Measurements from ENCODE around the gene TBRG1.

Gene TBRG1

DNA sequence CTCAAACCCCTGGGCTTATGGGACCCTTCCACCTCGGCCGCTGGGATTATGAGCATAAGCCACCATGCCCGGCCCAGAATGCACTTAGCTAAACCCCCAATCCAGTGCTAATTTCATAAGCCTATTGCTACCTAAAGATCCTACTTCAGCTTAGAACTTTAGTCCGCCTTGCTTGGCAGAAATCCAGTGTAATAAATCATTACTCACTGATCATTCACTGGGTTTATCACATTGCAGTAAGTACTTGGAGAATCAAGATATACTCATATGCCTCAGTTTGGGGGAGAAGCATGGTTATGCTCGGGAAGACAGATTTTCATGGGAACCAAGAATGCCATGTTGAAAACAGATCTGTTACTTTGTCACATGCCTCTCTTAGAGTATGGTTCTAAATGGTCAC, 3.8 kb upstream of the TBRG1 start:
- no peak for DNase-seq (ENCODE audit: low spot score)

DNA sequence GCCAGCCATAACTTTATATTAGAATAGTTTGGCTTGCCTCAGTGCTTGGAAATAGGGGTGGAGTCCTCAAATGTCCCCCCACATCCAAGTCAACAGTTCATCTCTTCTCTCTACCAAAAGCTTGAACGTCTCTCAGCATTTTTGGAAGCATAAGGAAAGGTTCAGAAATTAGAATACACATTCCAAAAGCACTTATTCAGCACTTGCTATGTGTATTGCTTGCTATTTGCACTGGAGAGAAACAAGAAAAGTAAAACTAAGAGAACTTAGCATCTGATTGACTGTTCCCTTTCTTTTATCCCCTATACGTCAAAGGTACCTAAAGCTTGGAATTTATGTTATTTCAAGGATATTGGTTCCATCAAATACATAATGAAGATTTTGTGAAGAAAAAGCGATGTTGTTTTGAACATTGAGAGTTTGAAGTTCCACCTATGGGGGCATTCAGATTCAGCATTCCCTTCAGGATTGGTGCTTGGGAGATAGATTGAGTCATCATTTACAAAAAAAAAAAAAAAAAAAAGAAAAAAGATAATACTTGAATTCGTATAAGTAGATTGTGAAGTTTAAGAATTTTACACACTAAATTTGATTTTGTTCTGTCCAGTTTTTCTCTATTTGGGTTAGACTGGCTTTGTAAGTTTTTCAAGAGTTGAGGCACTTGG, 1.3 kb downstream of the TBRG1 start:
- no peak for DNase-seq (ENCODE audit: low spot score)

DNA sequence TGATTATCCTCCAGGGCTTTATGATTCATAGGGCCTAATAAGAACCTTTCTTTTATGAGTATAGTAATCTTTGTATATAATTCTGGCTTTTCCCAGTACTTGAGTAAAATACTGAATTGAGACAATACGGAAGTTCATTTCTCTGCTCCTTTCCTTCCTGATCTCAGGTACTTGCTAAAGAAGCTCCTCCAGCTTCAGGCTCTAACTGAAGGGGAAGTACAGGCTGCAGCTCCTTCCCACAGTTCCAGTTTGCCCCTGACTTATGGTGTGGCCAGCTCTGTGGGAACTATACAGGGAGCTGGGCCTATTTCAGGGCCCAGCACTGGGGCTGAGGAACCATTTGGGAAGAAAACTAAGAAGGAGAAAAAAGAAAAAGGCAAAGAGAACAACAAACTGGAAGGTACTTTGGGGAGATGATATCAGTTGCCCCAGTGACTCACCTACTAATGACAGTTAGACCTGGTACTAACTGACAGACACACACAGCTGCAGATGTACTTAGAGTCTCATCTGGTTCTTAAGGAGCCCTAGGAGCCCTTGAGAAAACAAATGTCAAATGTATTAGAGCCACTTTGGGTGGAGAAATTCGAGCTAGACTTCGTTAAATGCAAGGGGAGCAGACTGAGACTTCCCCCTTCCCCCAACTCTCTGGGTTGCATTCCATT, 3.0 kb downstream of the TBRG1 start:
- no peak for DNase-seq (ENCODE audit: low spot score)

DNA sequence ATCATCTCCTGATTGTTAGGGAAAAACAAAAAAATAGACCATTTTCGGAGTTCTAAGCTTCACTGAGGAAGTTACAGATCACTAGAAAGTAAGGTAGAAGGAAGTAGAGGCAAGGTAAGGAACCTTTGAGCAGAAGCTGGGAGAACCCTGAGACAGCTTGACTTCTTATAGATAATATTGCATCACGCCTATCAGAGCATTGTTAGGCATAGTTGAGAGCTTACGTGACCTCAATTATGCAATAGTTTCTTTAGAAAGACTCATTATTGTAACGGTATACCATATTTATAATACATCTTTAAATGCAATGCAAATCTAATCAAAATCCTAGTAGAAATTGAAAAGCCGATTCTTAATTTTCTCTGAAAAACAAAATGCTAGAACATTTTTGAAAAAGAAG, 4.9 kb downstream of the TBRG1 start:
- DNase-seq (ENCODE audit: low spot score) = no peak

DNA sequence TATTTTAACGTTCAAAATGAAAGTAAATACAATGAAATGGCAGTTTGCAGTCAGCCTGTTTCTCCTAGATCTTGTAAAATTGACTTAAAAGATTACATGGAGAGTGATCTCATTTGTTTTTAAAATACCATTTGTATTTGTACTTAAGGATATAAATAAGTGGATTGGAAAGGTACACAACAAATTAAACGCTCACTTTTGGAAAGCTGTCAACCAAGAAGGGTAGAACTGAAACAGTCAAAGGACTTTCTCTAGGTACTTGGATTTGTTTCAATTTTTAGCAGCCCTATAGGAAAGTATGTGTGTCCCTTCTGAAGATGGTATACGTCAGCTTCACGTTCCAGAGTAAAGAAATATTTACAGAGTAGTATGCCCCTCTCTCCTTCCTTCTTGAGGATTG, 7.3 kb downstream of the TBRG1 start:
- no peak for DNase-seq (ENCODE audit: low spot score)

DNA sequence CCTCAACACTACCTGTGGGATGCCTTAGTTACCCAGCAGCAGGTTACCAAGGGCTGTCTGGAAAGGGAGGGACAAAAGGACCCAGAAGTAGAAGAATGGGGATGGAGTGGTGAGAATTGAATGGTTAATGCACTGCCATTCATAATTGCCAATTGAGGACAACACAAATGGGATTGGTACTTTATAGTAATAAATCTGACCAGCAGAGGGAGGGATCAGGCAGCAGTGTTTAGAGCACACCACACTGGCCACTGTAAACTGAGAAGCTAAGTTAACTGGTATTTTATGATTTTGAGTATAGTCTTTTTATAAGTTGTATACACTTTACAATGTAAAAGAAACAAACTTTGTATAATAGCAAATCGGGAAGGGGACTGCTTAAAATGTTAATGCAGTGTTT, 10.7 kb downstream of the TBRG1 start:
- no peak for DNase-seq (ENCODE audit: low spot score)

DNA sequence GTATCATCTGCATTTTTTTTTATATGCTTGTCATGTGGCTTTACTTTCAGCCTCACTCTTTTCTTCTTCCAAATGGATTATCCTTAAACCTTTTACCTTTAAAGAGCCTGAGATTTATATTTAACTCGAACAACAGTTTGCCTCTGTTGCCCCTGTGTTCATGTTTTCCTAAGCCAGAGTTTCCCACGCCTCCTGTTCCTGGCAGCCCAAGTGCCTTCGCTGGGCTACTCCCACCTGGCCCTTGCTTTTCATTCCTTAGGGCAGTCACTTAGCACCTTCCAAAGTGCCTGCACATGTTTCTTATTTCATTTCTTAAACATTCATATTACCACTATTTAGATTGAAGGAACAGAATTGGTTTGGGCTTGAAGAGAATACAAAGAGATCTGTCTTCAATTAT, 13.3 kb downstream of the TBRG1 start:
- no peak for DNase-seq (ENCODE audit: low spot score)

DNA sequence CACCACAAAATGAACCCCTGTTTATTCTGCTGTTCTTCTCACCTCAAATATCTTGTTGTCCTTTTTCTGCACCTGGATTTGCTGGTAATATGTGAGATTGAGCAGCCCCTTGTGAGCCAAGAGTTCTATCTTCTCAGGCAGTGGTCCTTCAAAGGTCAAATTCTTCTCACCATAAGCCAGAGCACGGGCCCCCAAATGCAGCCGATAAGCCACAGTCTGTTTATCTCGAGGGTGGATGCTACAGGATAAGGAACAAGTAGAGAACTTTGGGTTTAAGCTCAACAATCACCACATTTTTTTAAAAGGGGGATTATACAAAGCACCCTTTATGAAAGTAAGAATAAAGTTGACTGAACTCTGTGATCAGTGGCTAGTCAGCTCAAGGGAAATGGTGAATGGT, 15.8 kb downstream of the TBRG1 start:
- DNase-seq (ENCODE audit: low spot score) = no peak

DNA sequence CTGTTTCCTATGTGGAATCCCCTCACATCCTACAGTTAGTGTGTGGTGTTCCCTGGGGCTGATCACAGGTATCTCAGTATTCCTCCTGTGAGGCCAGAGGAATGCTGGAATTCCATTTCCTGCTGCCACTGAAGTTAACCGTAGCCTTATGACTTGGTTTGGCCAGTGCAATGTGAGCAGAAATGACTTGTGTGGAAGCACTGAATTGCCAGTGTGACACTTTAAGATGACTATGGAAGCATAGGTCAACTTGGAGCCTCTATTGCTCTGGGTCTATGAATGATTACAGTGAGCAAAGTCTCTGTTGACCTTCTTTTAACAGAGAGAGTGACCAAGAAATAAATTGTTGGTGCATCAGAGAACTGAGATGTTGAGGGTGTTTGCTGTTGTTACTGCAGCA, 16.5 kb downstream of the TBRG1 start:
- no peak for DNase-seq (ENCODE audit: low spot score)

DNA sequence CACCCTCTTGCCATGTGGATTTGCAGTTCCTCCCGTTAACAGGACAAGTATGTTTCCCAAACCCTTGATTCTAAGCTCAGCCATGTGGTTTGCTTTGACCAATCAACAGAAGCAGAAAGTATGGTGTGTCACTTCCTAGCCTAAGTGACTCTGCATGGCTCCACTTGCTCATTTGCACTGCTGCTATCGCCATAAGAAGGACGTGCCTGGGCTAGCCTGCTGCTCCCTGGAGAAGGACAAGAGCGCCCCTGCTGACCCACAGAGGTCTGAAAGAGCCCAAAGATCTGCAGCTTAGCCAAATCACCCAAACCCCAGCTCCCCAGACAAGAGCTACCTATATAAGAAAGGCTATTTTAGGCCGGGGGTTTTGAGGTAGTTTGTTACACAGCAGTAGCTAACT, 18.0 kb downstream of the TBRG1 start:
- no peak for DNase-seq (ENCODE audit: low spot score)

DNA sequence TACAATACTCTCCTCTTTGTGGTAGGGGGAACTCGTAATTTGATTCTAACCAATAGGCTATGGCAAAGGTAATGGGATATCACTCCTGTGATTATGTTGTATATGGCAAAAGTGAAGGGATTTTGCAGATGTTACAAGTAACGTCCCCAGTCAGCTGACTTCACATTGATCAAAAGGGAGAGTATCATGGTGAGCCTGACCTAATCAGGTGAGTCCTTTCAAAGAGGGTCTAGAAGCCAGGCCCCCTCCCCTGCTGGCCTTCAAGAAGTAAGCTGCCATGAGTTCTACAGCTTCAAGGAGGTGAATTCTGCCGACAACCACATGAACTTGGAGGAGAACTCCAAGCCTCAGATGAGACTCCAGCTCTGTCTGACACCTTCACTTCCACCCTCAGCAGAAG, 20.0 kb downstream of the TBRG1 start:
- DNase-seq (ENCODE audit: low spot score) = no peak

DNA sequence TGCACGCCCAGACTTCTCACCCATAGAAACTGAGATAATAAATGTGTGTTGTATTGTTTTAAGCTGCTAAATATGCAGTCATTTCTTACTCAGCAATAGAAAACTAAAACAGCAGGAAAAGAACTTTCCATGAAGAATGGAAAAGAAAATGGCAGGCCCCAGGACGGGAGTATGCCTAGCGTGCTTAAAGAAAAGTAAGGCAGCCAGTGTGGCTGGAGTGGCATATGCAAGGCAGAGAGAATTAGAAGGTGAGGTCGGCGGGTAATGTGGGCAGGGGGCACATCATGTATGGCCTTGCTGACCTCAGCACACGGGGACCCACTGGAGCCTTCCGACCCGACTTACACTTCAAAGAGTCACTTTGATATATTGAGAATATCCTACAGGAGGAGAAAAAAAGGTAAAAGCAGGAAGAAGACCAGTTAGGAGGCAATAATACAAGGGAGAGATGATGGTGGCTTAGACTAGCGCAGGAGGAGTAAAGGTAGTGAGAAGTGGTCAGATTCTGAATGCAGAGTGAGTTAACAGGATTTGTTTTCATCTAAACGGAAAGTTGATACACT, 20.5 kb downstream of the TBRG1 start:
- DNase-seq (ENCODE audit: low spot score) = no peak

DNA sequence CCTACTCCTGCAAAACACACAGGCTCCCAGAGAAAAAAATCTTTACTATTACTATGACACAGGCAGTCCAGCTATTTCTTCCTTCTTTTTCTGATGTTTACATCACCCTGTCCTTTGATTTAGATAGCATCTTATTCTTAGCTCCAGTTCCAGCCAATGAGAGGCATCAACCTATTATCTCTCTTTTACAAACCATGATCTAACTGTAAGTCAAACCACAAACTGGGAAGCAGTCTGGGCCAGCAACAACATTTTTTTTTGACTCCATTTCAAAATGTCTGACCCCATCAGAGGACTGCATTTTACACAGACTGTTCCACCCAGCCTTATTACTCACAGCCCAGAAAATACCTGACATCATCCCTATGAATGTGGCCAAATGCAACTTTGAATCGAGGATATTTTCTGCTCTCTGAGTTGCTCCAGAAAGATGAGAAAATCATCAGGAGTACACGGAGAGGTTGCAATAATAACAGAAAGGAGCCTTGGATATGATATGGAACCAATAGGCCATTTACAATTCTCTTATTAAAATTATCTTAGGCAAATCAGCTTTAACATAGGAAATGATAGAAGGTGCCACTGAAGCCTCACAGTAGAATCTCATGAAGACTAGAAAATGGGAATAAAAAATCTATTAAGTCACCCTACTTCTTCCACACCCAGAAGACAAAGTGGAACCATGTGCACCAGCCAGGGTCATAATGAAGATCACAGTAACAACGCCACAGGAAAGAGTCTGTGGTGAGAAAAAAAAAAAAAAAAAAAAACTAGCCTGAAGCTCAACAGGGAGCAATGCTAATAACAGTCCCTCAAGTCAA, 21.2 kb downstream of the TBRG1 start:
- DNase-seq (ENCODE audit: low spot score) = no peak

DNA sequence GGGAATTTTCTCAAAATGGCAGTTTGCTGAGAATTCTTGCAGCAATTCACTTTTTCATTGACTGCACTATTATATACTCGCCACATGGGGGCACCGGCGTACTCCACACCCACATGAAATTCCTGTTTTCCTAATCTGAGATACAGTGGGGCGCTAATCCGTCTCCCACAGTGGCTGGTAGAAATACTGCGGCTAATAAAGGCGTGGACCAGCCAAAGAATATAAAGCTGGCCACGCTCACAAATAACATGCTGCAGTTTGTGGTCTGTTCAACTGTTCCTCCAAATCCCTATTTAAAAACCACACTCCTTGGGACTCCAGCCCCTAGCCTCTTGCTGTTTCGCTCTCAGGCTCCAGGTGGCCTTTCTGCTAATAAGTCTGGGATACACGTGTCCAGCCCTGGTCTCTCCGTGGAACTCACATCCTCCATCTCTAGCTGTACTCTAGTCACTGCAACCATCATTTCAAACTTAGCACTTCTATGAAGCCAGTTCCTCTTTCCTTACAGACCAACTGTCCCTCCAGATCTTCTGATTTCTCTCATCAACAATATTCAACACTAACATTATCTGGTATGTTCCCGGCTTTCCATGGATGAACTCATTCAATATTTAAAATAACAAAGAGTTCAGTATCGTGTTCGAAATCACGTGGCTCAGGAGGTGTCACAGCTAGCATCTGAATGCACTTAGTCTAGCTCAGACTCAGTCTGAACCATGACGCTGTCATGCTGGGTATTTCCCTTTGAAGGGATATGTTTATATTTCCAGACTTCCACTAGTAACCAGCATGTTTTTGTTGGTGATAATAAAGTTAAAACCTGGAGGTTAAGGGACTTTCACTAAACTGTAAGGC, 22.0 kb downstream of the TBRG1 start:
- DNase-seq (ENCODE audit: low spot score) = peak; percentile 16

DNA sequence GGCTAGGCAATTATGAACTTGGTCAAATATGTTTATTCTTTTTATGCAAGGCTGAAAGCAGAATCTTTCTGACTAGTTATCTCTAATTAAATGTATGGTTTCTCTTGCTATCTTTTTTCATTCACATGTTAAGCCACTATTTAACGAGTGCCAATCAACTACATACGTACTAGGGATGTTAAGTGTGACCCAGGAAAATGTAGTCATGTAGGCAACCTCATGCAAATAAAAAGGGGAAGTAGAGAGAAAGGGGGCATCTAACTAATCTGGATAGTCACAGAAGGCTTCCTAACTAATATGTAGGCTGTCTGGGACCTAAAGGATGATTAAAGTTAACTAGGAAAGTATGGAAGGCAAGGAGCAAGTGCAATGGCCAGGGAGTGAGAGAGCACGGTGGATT, 23.5 kb downstream of the TBRG1 start:
- no peak for DNase-seq (ENCODE audit: low spot score)

DNA sequence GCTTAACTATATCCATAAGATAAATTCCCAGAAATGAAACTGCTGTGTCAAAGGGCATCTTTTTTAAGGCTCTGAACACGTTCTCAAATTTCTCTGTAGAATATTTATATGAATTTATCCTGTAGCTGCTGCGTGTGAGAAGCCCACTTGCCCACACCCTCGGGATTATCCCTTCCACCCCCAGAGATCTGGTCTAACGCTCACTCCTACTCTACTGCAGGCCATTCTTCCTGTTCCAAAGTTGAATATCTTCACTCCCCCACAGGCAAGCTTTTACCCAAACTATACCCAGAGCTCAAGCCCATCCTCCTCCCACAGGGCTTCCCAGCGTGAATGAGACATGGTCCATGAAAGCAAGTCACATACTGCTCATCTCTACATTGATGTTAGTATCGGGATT, 25.9 kb downstream of the TBRG1 start:
- DNase-seq (ENCODE audit: low spot score) = no peak

DNA sequence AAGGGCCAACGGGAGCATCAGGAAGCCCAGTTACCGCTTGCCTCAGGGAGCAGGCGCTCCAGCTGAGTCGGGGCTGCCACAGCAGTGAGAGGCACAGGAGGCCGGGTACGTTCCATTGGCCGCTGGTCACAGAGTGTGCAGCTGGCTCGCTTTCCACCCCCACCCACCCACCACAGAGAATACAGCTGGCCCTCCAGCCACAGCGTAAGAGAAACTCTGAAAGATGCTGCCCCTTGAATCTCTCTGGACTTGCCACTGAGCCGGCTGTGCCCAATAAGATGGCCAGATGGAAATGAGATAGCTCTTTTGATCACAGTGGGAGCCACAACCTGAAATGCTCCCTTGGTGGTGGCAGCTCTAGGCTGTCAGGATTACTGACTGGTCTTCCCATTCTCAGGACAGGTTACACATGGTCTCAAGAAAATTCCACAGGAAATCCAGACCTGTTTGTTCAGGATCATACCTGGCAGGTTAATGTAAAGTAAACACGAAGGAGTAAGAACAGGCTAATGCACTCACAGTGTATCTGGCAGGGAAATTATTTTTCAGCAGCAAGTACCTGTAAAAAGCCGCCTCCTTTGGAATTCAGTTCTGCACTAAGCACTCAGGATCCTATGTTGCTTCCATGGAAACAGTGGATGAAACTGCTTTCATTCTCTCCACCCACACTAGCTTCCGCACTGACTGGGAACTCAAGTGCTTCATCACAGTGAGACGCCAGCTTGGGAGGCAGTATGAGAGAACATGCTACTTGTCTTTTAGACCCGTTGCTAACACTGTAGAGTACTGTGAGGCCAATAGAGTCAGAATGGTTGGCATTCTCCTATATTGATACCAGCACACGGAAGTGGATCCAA, 34.3 kb downstream of the TBRG1 start:
- DNase-seq (ENCODE audit: low spot score) = no peak

DNA sequence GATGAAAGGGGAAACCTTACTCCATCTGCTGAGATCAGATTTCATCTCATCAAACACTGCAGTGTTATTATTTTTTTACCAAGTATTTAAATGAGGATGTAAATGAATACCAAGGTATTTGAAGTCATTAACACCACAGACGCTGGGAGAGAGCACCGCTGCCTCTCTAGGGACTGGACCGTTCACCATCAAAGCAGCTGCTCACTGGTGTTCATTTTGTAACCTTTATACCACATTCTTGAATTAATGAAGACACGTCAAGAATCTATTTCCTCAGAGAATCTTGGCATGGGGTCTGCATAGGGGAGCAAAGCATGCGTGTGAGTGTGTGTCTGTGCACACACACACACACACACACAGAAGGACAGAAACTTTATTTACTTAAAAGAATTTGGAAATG, 35.2 kb downstream of the TBRG1 start:
- no peak for DNase-seq (ENCODE audit: low spot score)

DNA sequence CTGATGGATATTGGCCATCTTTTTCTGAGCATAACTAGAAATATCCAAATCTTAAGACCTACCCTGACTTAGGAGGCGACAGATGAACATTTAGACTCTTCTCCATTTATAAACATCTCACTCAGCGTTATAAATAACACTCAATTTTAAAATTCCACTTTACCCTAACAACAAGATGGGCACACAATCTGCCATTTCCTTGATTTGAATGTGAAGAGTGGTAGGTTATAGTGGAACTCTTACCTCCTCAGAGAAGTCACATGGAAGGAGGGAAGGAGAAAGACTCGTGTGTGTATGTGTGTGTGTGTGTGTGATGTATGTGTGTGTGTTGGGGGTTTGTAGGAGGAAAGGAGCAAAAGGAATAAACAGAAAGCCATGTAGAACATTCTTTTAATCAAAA, 35.8 kb downstream of the TBRG1 start:
- DNase-seq (ENCODE audit: low spot score) = no peak

DNA sequence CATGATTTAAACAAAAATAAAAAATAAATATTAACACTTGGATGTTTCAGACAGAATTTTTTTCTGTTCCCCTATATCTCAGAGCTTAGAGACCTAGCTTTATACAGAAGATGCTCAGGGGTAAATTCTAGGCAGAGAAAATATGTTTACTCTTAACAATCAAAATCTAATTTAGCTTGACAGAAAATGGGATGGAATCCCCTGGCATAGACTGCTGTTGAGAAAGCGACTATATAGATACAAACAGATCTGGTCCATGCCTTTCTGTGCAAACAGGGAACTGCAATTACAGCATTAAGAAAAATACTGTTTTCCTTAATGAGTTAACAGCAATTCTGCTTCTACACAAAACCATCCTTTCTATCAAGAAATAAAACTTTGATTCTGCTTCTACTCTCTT, 36.3 kb downstream of the TBRG1 start:
- DNase-seq (ENCODE audit: low spot score) = no peak

DNA sequence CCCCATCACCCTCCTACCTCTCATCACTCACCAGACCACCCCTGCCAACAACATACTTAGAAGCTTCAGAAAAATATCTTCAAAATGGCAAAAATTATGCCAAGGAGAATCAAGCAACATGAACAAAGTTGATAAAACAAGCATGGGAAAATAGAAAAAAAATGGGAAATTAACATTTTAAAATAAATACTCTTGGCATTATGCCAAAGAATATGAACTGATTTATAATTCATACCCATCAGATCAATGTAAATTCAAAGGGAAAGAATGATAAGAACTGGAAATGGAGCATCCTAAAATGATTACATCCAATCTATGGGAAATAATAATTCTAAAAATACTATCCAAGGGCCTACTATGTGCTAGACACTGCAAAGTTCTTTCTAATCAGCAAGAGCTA, 38.9 kb downstream of the TBRG1 start:
- DNase-seq (ENCODE audit: low spot score) = no peak
